Chondrocyte (in vitro differentiated cells): ENCODE data around the gene ZNF283. TPM values are rescaled to one million over a fixed set of nuclear protein-coding genes. Genes with fewer than 3 reads are reported as not detected.

Source experiments
- DNase-seq: peaks from one replicate; pipeline ENCODE4 v3.0.0; 2021; ENCODE audit warnings: mixed read lengths, low spot score
- H3K27ac Mint-ChIP-seq: one replicate; pipeline ENCODE4 v1.8.0; 2021; ENCODE audit warnings: mild to moderate bottlenecking, moderate library complexity, mixed read lengths; ENCODE audit not compliant: unreplicated experiment
- H3K27me3 Mint-ChIP-seq: 2 replicates; pipeline ENCODE4 v1.8.0; 2021; ENCODE audit warnings: low read depth, mixed read lengths
- H3K36me3 Mint-ChIP-seq: 2 replicates; pipeline ENCODE4 v1.8.0; 2021; ENCODE audit warnings: low read depth, mixed read lengths
- H3K4me1 Mint-ChIP-seq: 2 replicates; pipeline ENCODE4 v1.8.0; 2021; ENCODE audit warnings: low read depth, mild to moderate bottlenecking, mixed read lengths
- H3K4me3 Mint-ChIP-seq: one replicate; pipeline ENCODE4 v1.8.0; 2021; ENCODE audit warnings: mild to moderate bottlenecking, moderate library complexity, mixed read lengths; ENCODE audit not compliant: unreplicated experiment
- H3K9me3 Mint-ChIP-seq: 2 replicates; pipeline ENCODE4 v1.8.0; 2021; ENCODE audit warnings: low read depth, mixed read lengths
- total RNA-seq: library from RNA; stranded (reverse); gene quantifications from 3 replicates; pipeline ENCODE4 v1.2.1, GENCODE V29; 2021
- TF ChIP-seq, protein P1 (sequence below): fragments of 200-600 bp; sonication (generic); IDR thresholded peaks from 2 replicates; pipeline ENCODE4 v1.5.0; 2021; ENCODE audit warnings: antibody characterized with exemption, mild to moderate bottlenecking, moderate library complexity

ZNF283 gene
- total RNA-seq, 1 donor from 2014 or later = 7.6 TPM

DNA sequence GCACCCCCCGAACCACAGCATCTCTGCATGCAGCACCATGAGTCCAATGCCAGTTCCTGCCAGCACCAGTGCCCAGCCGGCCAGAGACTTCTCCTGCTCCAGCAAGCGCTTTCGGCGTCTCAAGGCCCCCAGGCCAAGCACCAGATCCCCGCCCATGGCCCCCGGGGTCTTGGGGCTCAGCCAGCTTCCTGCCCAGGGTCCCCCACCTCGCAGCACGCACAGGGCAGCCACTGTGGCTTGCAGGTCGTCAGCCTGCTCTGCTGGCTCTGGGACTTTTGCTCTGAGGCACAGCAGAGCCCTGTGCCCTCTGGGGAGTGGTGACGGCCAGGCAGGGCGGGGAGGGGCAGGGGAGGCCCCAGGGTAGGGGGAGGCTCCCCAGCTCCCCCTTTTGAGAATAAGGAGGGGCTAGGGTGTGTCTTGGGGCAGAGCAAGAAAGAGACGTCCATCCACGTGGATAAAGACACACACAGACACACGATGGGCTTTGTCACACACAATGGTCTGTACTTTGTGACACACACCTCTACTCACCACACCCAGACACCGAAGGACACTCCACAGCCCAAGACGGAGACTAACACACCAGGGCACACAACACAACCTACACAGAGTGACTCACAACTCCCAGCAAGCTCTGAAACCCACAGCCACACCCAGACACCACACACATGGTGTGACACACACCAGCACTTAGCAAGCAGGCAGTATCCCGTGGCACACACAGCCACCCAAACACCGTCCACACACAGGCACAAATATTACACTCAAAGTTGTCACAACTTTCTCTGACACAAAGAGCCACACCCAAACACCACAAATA is 46.2 kb upstream of the ZNF283 start, which contains the start of gene KCNN4:
Gene KCNN4 (minus strand): TSS at position 268 of the 820 bp plus-strand sequence. CDS start 112 bp downstream, at position 156.
- peaks cover 55% of the 10 kb centered on the region for H3K4me1 Mint-ChIP-seq
- TF ChIP-seq, protein P1, sequence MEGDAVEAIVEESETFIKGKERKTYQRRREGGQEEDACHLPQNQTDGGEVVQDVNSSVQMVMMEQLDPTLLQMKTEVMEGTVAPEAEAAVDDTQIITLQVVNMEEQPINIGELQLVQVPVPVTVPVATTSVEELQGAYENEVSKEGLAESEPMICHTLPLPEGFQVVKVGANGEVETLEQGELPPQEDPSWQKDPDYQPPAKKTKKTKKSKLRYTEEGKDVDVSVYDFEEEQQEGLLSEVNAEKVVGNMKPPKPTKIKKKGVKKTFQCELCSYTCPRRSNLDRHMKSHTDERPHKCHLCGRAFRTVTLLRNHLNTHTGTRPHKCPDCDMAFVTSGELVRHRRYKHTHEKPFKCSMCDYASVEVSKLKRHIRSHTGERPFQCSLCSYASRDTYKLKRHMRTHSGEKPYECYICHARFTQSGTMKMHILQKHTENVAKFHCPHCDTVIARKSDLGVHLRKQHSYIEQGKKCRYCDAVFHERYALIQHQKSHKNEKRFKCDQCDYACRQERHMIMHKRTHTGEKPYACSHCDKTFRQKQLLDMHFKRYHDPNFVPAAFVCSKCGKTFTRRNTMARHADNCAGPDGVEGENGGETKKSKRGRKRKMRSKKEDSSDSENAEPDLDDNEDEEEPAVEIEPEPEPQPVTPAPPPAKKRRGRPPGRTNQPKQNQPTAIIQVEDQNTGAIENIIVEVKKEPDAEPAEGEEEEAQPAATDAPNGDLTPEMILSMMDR = no peak
- H3K27ac Mint-ChIP-seq = peak within 1 kb of the TSS; percentile 52
- H3K4me3 Mint-ChIP-seq = peak within 1 kb of the TSS; percentile 52
- no peak for DNase-seq
- H3K27me3 Mint-ChIP-seq = no peaks in the 10 kb centered on the region
- H3K9me3 Mint-ChIP-seq = no peaks in the 10 kb centered on the region
- no peaks in the 10 kb centered on the region for H3K36me3 Mint-ChIP-seq

- peaks cover 55% of the 10 kb centered on the region for H3K4me1 Mint-ChIP-seq
- no peak for DNase-seq
- TF ChIP-seq, protein P1 = no peak
- no peaks in the 10 kb centered on the region for H3K27me3 Mint-ChIP-seq
- H3K4me3 Mint-ChIP-seq = no peak overlapping the region
- no peak overlapping the region for H3K27ac Mint-ChIP-seq
- H3K36me3 Mint-ChIP-seq = no peaks in the 10 kb centered on the region
- H3K9me3 Mint-ChIP-seq = no peaks in the 10 kb centered on the region
Observed at GRCh38 chr19:43781630-43782310, 45.4 kb upstream of the ZNF283 start.

DNA sequence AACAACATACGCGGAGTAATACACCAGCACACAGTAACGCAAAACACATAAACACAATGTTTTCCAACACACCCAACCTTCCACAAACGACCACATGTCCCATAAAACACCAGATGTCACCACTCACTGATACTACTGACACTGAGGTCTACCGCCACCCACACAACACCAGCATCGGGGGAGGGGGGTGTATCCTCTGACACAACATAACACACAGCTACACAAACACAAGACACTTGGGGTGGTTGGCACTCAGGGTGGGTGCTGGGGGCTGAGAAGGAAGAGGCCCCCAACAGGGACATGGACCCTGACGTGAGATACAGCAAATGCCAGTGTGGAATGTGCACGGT is 44.8 kb upstream of the ZNF283 start:
- Mint-ChIP-seq H3K36me3 (no peaks in the 10 kb centered on the region), H3K27me3 (no peaks in the 10 kb centered on the region), H3K27ac (no peak overlapping the region), H3K9me3 (no peaks in the 10 kb centered on the region), H3K4me3 (no peak overlapping the region), H3K4me1 (peaks cover 53% of the 10 kb centered on the region)
- no peak for DNase-seq
- TF ChIP-seq, protein P1 = no peak

DNA sequence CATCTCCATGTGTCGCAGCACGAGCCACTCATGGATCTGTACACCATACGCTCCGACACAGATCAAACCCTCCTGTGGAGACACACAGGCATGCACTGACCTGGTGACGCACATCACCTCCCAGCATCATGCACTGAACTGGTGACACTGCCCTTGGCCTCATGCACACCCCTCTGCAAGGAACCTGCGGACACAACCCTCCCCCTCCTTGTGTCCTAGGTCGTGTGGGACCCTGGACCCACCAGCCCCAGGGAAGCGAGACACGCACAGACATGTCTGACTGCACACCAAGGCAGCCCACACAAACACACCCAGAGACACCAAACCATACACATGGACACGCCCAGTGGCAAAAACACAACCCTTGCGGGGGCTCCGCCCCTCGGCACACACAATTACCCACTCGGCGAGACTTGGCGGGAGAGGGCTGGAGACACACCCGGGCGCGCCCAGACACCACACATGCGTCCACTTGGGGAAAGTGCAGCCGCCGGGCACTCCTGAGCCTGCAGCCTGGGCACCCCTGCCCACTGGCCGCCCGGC is 44.4 kb upstream of the ZNF283 start:
- H3K27me3 Mint-ChIP-seq = no peaks in the 10 kb centered on the region
- no peaks in the 10 kb centered on the region for H3K36me3 Mint-ChIP-seq
- H3K4me1 Mint-ChIP-seq = peaks cover 48% of the 10 kb centered on the region
- no peak overlapping the region for H3K27ac Mint-ChIP-seq
- H3K9me3 Mint-ChIP-seq = no peaks in the 10 kb centered on the region
- H3K4me3 Mint-ChIP-seq = no peak overlapping the region
- TF ChIP-seq, protein P1 = no peak
- no peak for DNase-seq

DNA sequence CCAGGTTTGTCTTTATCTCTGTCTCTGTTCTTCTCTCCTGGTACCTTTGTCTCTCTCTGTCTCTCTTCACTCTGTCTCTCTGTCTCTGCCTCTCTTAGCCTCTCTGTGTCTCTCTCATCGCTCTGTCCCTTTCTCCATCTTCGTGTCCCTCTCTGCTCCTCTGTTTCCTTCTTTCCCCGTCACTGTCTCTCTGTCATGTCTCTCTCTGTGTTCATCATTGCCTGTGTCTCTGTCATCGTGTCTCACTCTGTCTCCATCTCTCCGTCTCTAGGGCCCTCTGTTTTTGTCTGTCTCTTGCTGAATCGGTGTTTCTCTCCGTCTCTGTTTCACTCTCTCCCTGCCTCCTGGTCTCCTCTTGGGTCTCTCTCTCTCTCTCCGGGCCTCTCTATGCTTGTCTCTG is 43.5 kb upstream of the ZNF283 start:
- DNase-seq = no peak
- Mint-ChIP-seq H3K4me1 (peaks cover 39% of the 10 kb centered on the region), H3K27ac (no peak overlapping the region), H3K4me3 (no peak overlapping the region), H3K36me3 (no peaks in the 10 kb centered on the region), H3K27me3 (no peaks in the 10 kb centered on the region), H3K9me3 (no peaks in the 10 kb centered on the region)
- TF ChIP-seq, protein P1 = no peak
